OCI-LY7 (cell line): ENCODE measurements around the gene GRHL1.

ENCODE experiments used
- CTCF ChIP-seq: fragments of 200-600 bp; sonication (generic); conservative IDR thresholded peaks from 2 replicates; pipeline ENCODE4 v1.5.1; 2014; ENCODE audit warnings: mild to moderate bottlenecking, antibody characterized with exemption, low read length, moderate library complexity, mixed read lengths
- EZH2phosphoT487 ChIP-seq: fragments of 200-600 bp; sonication (generic); IDR thresholded peaks from 2 replicates; pipeline ENCODE4 v1.6.1; 2018; ENCODE audit warnings: low read depth, borderline replicate concordance, mild to moderate bottlenecking, mixed run types, antibody characterized with exemption, low read length, moderate library complexity, mixed read lengths

DNA sequence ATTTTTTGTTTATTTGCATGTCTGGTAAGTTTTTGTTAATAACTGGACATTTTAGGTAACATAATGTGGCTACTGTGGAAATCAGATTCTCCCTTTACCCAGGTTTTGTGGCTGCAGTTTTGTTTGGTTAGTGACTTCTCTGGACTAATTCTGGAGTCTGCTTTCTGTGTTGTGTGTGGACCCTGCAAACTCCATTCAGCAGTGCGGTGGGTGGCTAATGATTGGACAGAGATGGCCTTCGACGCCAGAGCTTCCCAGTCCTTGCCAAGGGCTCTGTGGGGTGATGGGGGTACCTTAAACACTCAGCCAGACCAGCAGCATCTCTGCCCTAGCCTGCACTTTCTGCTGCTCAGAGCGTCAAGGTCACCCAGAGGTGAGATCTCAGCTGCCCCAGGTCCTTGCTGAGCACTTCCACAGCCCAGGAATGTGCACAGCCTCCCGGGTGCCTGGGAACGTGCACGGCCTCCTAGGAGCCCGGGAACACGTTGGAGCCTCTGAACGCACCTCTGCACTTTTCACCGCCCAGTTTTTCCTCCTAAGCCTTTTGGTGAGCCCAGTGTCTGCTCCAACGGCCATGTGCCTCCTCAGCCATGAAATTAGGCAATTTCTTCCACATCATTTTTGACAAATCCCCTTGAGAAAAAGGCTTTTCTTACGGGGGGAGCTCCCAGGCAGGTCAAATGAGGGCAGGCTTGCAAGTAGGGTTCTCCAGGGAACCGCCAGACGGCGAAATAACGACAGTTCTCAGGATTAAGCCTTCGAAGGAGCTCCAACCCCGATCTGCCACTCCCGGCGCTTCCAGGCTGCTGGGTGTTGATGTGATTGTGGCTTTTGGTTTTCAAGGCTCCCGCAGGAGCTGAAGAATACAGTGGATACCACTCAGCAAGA is 56.7 kb downstream of the GRHL1 start:
- TF ChIP-seq CTCF (no peak), EZH2phosphoT487 (no peak)
